Measurements from ENCODE around the gene C5orf52.
A peak's percentile ranks its signal among the peaks of the same experiment; 100 is the strongest.
"Not testable (repeated sequence)": the region's sequence is repeated elsewhere in the genome, so short reads cannot be mapped to it uniquely, and the experiment has no call there.

Gene C5orf52

DNA sequence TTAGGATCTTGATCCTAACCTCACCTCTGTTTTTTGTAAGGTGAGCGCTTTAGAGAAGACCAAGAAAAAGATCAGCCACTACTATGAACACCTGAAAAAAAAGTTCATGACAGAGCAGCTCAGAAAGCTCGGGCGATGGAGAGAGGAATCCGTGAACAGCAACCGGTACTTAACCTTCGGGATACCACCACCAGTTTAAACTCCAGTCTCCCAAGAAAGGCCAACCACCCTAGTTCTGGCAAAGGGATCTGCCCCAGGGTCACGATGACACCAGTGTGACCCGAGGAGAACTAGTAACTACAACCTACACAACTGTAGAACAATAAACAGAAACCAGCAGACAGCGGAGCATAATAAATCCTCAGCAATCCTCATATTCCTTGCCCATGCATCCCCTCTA lies 8.5 kb downstream of the C5orf52 start:
- no peak for DNase-seq

- DNase-seq, result no peak
Observed at GRCh38 chr5:157680239-157680638, 8.9 kb downstream of the C5orf52 start.

GRCh38 chr5:157681048-157681447 lies 9.7 kb downstream of the C5orf52 start:
- no peak for DNase-seq

DNA sequence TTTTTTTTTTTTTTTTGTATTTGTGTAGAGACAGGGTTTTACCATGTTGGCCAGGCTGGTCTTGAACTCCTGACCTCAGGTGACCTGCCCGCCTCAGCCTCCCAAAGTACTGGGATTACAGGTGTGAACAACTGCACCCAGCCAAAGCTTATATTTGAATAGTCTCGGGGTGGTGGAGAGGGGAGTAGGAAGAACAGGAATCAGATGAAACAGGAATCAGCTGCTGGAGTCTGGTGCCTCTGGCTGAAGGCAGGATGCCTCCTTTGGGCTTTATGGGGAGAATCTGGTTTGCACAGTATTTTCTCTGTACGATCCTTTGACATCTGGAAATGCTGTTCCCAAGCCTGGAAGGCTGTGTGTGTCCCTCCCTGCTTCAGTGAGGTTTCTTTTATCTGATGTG lies 10.9 kb downstream of the C5orf52 start:
- DNase-seq, result no peak

GRCh38 chr5:157686276-157687197 lies 15.2 kb downstream of the C5orf52 start:
- DNase-seq, result not testable (repeated sequence)

DNA sequence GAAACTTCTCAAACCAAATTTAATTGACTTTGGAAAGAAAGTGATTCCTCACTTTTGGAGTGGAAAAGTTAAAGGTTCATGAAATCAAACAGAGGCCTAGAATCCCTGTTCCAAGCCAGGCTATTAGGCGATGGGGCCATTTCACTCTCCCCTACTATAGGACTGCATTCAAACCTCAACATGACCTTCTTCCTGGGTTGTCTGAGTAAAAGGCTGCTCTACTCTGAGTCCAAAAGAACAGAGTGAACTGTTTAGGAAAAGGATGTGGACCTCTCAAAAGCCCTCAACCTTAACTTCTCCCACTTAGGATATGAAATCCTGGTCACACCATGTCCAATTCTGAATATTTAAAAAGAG lies 15.8 kb downstream of the C5orf52 start:
- DNase-seq, result no peak

DNA sequence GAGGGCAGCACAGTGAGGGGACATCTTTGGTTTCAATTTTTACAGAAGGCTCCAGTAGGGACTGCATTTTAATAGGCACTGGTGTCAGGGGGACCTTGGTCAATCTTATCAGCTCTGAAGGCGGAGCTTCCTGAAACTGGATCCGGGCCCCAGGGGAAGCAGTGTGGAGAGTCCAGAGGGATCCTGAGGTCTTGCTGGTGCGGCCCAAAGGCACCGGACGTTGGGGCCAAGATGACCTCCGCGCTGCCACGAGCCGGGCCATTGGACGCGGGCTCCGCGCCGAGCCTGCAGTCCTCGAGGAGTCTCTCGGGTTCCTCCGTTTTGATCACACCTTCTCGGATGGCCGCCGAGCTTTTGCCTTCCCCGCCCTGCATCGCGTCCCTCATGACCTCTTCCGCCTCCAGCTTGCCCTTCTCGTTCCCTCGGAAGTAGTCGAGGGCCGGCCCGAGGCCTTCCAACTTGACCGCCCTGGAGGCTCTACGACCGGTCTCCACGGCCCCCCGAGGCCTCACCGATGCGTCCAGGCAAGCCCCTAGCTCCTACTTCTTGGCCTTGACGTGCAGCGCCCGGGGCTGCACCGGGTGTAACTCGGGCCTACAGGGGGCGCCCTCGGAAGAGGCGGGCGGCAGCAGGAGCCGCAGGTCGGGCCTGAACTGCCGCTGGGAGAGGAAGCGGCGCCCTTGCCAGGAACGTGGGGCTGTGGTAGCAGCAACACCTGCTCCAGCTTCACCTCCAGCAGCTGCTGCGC lies 18.8 kb downstream of the C5orf52 start:
- no peak for DNase-seq

- DNase-seq, result no peak
Observed at GRCh38 chr5:157690690-157691433, 19.5 kb downstream of the C5orf52 start.

DNA sequence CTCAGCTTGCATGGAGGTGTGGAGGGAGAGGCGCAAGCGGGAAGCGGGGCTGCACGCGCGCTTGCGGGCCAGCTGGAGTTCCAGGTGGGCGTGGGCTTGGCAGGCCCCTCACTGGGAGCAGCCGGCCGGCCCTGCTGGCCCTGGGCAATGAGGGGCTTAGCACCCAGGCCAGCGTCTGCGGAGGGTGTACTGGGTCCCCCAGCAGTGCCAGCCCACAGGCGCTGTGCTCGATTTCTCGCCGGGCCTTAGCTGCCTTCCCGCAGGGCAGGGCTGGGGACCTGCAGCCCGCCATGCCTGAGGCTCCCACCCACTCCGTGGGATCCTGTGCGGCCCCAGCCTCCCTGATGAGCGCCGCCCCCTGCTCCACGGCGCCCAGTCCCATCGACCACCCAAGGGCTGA lies 22.5 kb downstream of the C5orf52 start:
- not testable (repeated sequence) for DNase-seq

DNA sequence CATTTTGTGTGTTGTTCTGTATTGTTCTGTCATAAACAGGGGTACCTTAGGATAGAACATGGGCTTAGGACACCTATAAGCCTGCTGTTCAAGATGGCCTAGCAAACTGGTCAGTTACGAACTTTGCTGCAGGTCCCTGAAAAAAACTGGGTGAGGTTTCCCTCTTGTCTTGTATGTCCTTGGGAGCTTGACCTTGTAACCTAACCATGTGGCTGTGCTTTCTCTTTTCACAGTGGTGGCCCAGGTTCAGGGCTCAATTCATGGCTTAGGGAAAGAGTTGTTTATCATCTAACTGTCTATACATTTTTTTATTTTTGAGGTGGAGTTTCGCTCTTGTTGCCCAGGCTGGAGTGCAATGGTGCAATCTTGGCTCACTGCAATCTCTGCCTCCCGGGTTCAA lies 24.8 kb downstream of the C5orf52 start:
- not testable (repeated sequence) for DNase-seq

GRCh38 chr5:157698674-157699073 lies 27.3 kb downstream of the C5orf52 start:
- not testable (repeated sequence) for DNase-seq

- no peak for DNase-seq
Observed at GRCh38 chr5:157703736-157704135, 32.4 kb downstream of the C5orf52 start.

DNA sequence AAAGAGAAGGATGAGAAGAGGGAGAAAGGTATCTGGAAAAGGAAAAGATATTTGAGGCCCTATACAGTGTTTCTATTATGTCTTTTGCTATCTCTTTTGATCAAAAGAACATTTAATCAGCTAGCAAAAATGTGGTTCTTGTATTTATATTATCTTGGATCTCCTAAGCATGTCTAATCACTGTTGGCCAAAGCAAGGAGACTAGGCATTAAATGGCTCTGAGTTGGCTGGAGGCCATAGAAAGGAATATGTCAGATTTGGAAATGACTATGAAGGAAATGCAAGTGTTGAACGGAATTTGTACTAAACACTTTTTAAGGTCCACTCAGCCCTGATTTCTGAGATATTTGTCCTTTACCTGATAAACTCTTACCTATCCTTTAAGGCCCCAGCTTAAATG lies 37.5 kb downstream of the C5orf52 start:
- DNase-seq, result no peak

DNA sequence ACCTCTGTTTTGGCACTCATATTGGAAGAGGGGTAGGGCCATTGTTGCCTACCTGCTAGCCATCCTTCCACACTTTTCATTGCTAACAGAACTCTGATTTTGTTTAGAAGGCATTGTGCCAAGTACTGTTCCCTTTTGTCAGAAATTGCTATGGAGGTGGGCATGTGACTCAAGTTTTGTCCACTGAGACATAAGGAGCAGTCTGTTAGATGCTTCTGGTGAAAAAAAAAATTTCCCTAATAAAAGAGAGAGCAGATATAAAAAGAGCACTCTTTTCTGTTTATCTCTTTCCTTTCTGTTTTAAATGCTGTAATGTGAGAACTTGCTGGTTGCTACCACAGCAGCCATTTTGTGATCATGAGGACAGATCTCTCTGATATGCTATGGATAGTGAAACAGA lies 38.0 kb downstream of the C5orf52 start:
- DNase-seq, result no peak

- DNase-seq, result no peak
Observed at GRCh38 chr5:157710431-157710830, 39.1 kb downstream of the C5orf52 start.

DNA sequence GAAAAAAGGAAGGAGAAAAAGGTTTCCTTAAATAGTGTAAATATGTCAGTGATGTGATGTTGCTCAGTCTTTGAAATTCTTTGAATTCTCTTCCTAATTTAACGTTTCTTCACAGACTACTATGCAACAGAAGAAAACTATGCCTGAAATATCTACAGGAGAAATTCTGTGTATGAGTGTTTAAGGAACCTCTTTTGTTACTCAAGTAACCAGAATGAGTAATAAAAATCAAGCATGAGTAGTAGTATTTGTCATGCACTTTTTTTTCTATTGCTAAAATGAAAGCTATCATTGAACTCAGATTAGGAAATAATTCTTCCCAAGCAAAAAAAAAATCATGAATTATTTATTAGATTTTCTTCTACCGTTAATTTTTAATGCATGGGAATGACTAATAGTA lies 39.5 kb downstream of the C5orf52 start:
- DNase-seq, result no peak

GRCh38 chr5:157713830-157714595 lies 42.7 kb downstream of the C5orf52 start:
- no peak for DNase-seq

GRCh38 chr5:157714596-157714864 lies 43.2 kb downstream of the C5orf52 start:
- DNase-seq, result no peak

GRCh38 chr5:157718519-157718918 lies 47.2 kb downstream of the C5orf52 start:
- peak; percentile 19 to 70 for DNase-seq

DNA sequence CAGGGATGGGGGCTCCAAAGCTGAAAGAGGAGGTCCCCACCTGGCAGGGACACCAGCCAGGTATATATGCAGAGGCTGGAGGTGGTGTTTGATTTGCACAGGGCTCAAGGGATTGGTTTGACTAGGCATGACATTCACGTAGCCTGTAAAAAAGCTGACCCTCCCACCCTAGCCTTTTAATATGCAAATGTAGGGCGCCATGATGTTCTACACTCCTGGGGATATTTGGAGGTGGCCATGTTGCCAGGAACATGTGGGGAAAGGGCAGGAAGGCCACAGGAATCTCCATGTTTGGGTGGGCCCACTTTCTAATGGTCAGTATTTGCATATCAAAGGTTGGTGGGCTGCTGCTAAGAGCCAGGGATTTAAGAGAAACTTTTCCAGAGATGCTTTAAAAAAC lies 47.9 kb downstream of the C5orf52 start:
- no peak for DNase-seq

- no peak for DNase-seq
Observed at GRCh38 chr5:157721159-157721558, 49.8 kb downstream of the C5orf52 start.

GRCh38 chr5:157722895-157723294 lies 51.6 kb downstream of the C5orf52 start:
- not testable (repeated sequence) for DNase-seq

- DNase-seq, result not testable (repeated sequence)
Observed at GRCh38 chr5:157726607-157727006, 55.3 kb downstream of the C5orf52 start.
